HepG2 (cell line): ENCODE data around the gene GSTM1. TPM values are rescaled to one million over a fixed set of nuclear protein-coding genes. Genes with fewer than 3 reads are reported as not detected.

Source experiments
- ATAC-seq: fragments of 200-7000 bp; cut with Tn5 transposase; 3 replicates; pipeline ENCODE4 v1.9.1; 2020; ENCODE audit warnings: mild to moderate bottlenecking, moderate library complexity
- BruUV-seq: library from RNA; stranded (reverse); fragments of 400-500 nt; replicated peaks from 2 replicates; lab custom pipeline; 2021; lab: Mats Ljungman, UMichigan
- CTCF ChIA-PET: fragments of 300-600 bp; formaldehyde crosslinking; extraction: SDS; loops from one replicate; lab custom pipeline; 2021; ENCODE audit warnings: low total read pairs, inconsistent platforms, low intra/inter-chr PET ratio; lab: Yijun Ruan, JAX
- POLR2A ChIA-PET: fragments of 350-600 bp; sonication (Branson Sonifier 250); formaldehyde crosslinking; loops from one replicate; lab custom pipeline; 2020; ENCODE audit warnings: antibody characterized with exemption, inconsistent platforms; lab: Yijun Ruan, JAX
- DNase-seq: peaks from one replicate; pipeline ENCODE4 v3.0.0-alpha.2; 2015; ENCODE audit warnings: low spot score
- FAIRE-seq: peaks from 3 replicates; lab custom pipeline; 2011; peaks lifted over from hg19 to GRCh38; lab: Jason Lieb, UNC
- H2AFZ ChIP-seq: one replicate; pipeline ENCODE4 v1.6.1; 2011; ENCODE audit warnings: low read length, inconsistent platforms
- H3K27ac ChIP-seq: fragments of 300-600 bp; 3 replicates; pipeline ENCODE4 v1.8.0; 2011; ENCODE audit warnings: mixed run types, mild to moderate bottlenecking, mixed read lengths, low read length, inconsistent platforms; ENCODE audit not compliant: insufficient read depth; ENCODE audit errors: extremely low read length
- H3K27me3 ChIP-seq, 2 experiments: fragments of 200-600 bp in 1 of 2; 2 replicates in 1 of 2; 3 replicates in 1 of 2; pipeline versions ENCODE4 v1.6.0 to v1.8.0; 2011; ENCODE audit warnings: low read length in 2 of 2, mild to moderate bottlenecking in 2 of 2, moderate library complexity in 2 of 2, inconsistent platforms in 1 of 2; ENCODE audit not compliant: insufficient read depth in 2 of 2, control insufficient read depth in 1 of 2
- H3K36me3 ChIP-seq, 2 experiments: fragments of 200-600 bp in 1 of 2; replicated peaks in 1 of 2; 2 replicates in 1 of 2; 3 replicates in 1 of 2; pipeline versions ENCODE4 v1.5.1 to v1.8.0; 2011; ENCODE audit warnings: low read length in 2 of 2, inconsistent platforms in 1 of 2; ENCODE audit not compliant: insufficient read depth in 2 of 2, control insufficient read depth in 1 of 2
- H3K4me1 ChIP-seq: 2 replicates; pipeline ENCODE4 v1.5.1; 2012; ENCODE audit warnings: low read length, inconsistent platforms; ENCODE audit not compliant: insufficient read depth
- H3K4me2 ChIP-seq: 2 replicates; pipeline ENCODE4 v1.6.0; 2011; ENCODE audit warnings: low read depth, low read length, inconsistent platforms
- H3K4me3 ChIP-seq, 3 experiments: fragments of 200-600 bp in 1 of 3; sonication (generic), shearing (Covaris generic) in 1 of 3; replicated peaks in 1 of 3; 2 replicates each; pipeline ENCODE4 v1.5.1; 2011 to 2016; ENCODE audit warnings: low read length in 3 of 3, inconsistent platforms in 2 of 3, low read depth in 2 of 3, mild to moderate bottlenecking in 2 of 3, control low read depth in 1 of 3, mixed read lengths in 1 of 3; ENCODE audit not compliant: insufficient read depth in 1 of 3
- H3K79me2 ChIP-seq: one replicate; pipeline ENCODE4 v1.6.1; 2011; ENCODE audit warnings: low read length, inconsistent platforms; ENCODE audit not compliant: insufficient read depth
- H3K9ac ChIP-seq: 2 replicates; pipeline ENCODE4 v1.6.0; 2011; ENCODE audit warnings: mild to moderate bottlenecking, low read depth, low read length, inconsistent platforms; ENCODE audit not compliant: insufficient read depth
- H3K9me3 ChIP-seq: 2 replicates; pipeline ENCODE4 v1.5.1; 2012; ENCODE audit warnings: mild to moderate bottlenecking, low read length
- H4K20me1 ChIP-seq: 2 replicates; pipeline ENCODE4 v1.6.0; 2011; ENCODE audit warnings: inconsistent platforms, mild to moderate bottlenecking, low read length, moderate library complexity; ENCODE audit not compliant: insufficient read depth
- ATRX ChIP-seq: sonication (generic); formaldehyde crosslinking; IDR thresholded peaks from 2 replicates; pipeline ENCODE4 v1.4.0; 2020; ENCODE audit warnings: missing genetic modification reagents, borderline replicate concordance
- GABPA ChIP-seq, 2 experiments: IDR thresholded peaks; 2 replicates each; pipeline ENCODE4 v1.6.1; 2011 to 2016; ENCODE audit warnings: low read depth in 2 of 2, low read length in 1 of 2, missing biosample characterization in 1 of 2, missing genetic modification characterization in 1 of 2
- NRL ChIP-seq: sonication (generic); formaldehyde crosslinking; IDR thresholded peaks from 2 replicates; pipeline ENCODE4 v1.5.0; 2020; ENCODE audit warnings: missing genetic modification reagents, mild to moderate bottlenecking, moderate library complexity, borderline replicate concordance
- SIN3B ChIP-seq: fragments of 150-350 bp; IDR thresholded peaks from 2 replicates; pipeline ENCODE4 v1.6.1; 2014; ENCODE audit warnings: low read length
- SRY ChIP-seq: sonication (generic); formaldehyde crosslinking; IDR thresholded peaks from 2 replicates; pipeline ENCODE4 v1.8.0; 2022; ENCODE audit warnings: mild to moderate bottlenecking, missing genetic modification reagents
- YEATS2 ChIP-seq: sonication (generic); formaldehyde crosslinking; IDR thresholded peaks from 2 replicates; pipeline ENCODE4 v1.4.0; 2020; ENCODE audit warnings: missing genetic modification reagents, borderline replicate concordance
- ZNF224 ChIP-seq: sonication (generic); formaldehyde crosslinking; IDR thresholded peaks from 2 replicates; pipeline ENCODE4 v1.5.0; 2020; ENCODE audit warnings: mild to moderate bottlenecking, missing genetic modification reagents
- ZNF251 ChIP-seq: sonication (generic); formaldehyde crosslinking; IDR thresholded peaks from 2 replicates; pipeline ENCODE4 v1.9.0; 2021; ENCODE audit warnings: mild to moderate bottlenecking, missing genetic modification reagents
- ZNF614 ChIP-seq: IDR thresholded peaks from 2 replicates; pipeline ENCODE4 v1.6.1; 2018; ENCODE audit warnings: missing biosample characterization, missing genetic modification reagents, inconsistent platforms, borderline replicate concordance
- WGBS: methylation state at CpG from one replicate; pipeline ENCODE4 v1.1.6; 2017; ENCODE audit warnings: low lambda C conversion rate; 5-methylcytosine and 5-hydroxymethylcytosine counted together
- in situ Hi-C: cut with HindIII; loops from 2 replicates; pipeline ENCODE4 v1.10.0; 2017; ENCODE audit warnings: low pct_unique_long_range_greater_than_20kb; ENCODE audit not compliant: extremely low pct_ligation_motif_present
- intact Hi-C: fragments of 100-400 bp; cut with micrococcal nuclease; formaldehyde crosslinking; loops from one replicate; pipeline ENCODE4 v1.10.0; 2022; ENCODE audit not compliant: unreplicated experiment
- polyA plus RNA-seq, 8 experiments: library from polyadenylated mRNA; depleted of rRNA in 3 of 8; stranded (reverse) in 7 of 8; unstranded in 1 of 8; fragments of >200 nt; fragmentation: Illumina TruSeq in 4 of 8; extraction: Trizol in 4 of 8; gene quantifications; 2 replicates each; pipeline versions ENCODE4 v1.2.1 to v1.2.3, GENCODE V29; 2011 to 2016; ENCODE audit warnings: low read depth in 4 of 8, missing spikeins in 1 of 8, mixed read lengths in 1 of 8; ENCODE audit not compliant: insufficient read depth in 1 of 8
- total RNA-seq, 5 experiments: library from RNA; depleted of rRNA; stranded (reverse); fragments of >200 nt; fragmentation: Illumina TruSeq; extraction: Trizol; gene quantifications; 2 replicates each; pipeline ENCODE4 v1.2.3, GENCODE V29; 2016; ENCODE audit warnings: low read depth in 1 of 5
- TF ChIP-seq, protein P1 (sequence below): sonication (generic); formaldehyde crosslinking; IDR thresholded peaks from 2 replicates; pipeline ENCODE4 v1.8.1; 2023; ENCODE audit warnings: missing genetic modification reagents, mild to moderate bottlenecking, borderline replicate concordance
- TF ChIP-seq, protein P2 (sequence below): sonication (generic); formaldehyde crosslinking; IDR thresholded peaks from 2 replicates; pipeline ENCODE4 v1.5.1; 2020; ENCODE audit warnings: mild to moderate bottlenecking, moderate library complexity, missing genetic modification reagents
- TF ChIP-seq, protein P3 (sequence below): sonication (generic); formaldehyde crosslinking; IDR thresholded peaks from 2 replicates; pipeline ENCODE4 v1.5.0; 2020; ENCODE audit warnings: missing genetic modification reagents

The GSTM1 gene
- total and polyA plus RNA-seq, 2 of the 13 experiments (the other 11 are each of a cell fraction or from before 2014, with no cell fraction given): 0.42 TPM; not detected in 1

DNA sequence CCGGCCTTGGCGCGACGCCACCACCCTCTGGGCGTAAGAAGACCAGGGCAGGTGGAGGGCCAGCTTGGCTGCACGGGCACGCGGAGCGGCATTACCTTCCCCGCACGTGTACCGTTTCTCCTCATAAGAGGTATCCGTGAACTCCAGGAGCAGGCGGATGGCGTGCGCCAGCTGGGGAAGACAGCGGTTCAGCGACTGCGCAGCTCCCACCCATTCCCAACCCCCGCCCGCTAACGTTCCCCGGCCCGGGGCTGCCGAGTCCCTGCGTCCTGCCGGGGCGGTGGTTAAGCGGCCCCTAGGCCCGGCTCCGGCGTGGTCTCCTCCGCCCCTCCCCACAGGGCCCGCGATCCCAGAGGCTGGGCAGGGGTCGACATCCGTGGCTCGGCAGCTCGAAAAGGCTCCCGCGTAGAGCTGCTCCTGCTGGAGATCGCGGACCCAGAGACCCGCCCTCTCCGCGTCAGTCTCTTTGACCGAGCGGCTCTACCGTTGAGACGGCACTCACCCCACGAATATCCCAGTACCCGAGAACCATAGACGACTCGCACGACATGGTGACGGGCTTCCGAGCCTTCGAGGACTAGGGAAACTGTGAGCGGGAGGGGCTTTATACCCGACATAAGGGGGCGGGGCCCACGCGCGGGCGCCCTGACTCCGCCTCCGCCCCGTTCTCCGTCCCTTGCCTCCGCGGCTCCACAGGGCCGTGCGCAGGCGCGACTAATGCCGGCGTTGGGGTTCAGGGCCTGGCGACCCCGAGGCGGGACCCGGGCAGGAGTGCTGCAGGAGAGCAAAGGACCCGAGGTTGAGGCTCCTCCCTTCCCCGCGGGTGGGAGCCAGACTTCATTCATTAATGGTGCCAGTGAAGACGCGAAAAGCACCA lies 52.4 kb downstream of the GSTM1 start (continued):
- TF ChIP-seq GABPA (IDR thresholded peaks at IDR 0.05; ENCODE audit: low read depth, low read length): no peak
- no peak for TF ChIP-seq GABPA (CRISPR knock-in tag; IDR thresholded peaks at IDR 0.05; ENCODE audit: low read depth)
- TF ChIP-seq SRY (CRISPR knock-in tag): peak; percentile 79; the same call in 1 of the 2 replicates
- TF ChIP-seq, protein P1, sequence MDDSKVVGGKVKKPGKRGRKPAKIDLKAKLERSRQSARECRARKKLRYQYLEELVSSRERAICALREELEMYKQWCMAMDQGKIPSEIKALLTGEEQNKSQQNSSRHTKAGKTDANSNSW (CRISPR knock-in tag): no peak; the same call in 1 of the 2 replicates
- no peak for TF ChIP-seq ZNF251 (CRISPR knock-in tag)

DNA sequence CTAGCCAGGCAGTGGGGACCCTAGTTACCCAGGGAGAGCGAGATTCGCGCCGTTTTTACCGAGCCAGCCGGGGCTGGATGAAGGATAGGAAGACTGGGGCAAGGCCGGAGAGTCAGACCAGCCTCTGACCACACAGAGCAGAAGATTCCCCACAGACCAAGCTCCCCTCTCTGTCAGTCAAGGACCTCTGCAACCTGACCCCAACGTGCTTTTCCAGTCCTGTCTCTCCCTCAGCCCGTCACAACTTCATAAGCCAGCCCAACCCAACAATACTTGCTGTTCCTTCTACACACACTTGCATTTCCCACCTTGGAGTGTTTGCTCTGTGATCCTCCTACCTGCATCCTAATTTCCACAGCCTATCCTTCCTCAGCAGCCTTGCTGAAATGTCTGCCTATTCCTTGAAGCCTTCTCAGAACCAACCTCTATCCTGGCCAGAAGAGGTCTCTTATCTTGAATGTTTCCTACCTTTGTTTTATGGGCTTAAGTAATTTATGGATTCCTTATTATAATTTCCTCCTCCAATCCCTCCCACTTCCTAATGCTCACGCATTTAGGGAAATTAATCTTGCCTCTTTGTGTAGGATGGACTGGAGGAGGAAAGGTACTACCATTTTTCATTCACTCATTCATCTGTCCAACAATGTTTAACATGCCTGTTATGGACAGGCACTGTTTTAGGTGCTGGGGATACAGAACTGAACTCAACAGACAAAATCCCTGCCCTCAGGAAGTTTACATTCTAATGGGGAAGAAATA lies 53.2 kb downstream of the GSTM1 start, which contains the start of gene GSTM3:
GSTM3 (minus strand) TSS at position 424 of the 759 bp plus-strand sequence. CDS start 751 bp downstream, outside the sequence.
- peaks cover 28% of the 10 kb centered on the region for H3K4me1 ChIP-seq
- BruUV-seq: no TSS peak
- in situ Hi-C loops (no loop called here), intact Hi-C loops (no loop called here)
- peak within 1 kb of the TSS; percentile 68 to 85 (median 77) for H3K4me3 ChIP-seq
- H3K27me3 ChIP-seq: no peaks in the 10 kb centered on the region
- DNase-seq (no peak), ATAC-seq (peak; percentile 74), FAIRE-seq (no peak)
- 4% methylated on average over 5 of the region's 10 CpGs for WGBS
- H3K36me3 ChIP-seq: peaks cover 9 to 15% of the 10 kb centered on the region in 2 experiments; a peak in 4 of 5 replicates
- no peaks in the 10 kb centered on the region for H3K79me2 ChIP-seq
- POLR2A ChIA-PET: interaction anchor here (1.1 to 3.1 kb wide), 2 partner anchors 23 to 244 kb away, joined by 3 to 18 read pairs; partner anchors contain the start of genes AHCYL1 and EPS8L3
- CTCF ChIA-PET: interaction anchor here (1.4 kb wide), 1 partner anchor 33 kb away, joined by 4 read pairs; no protein-coding TSS in a partner anchor
- peak within 1 kb of the TSS; percentile 68 for H3K9ac ChIP-seq
- H3K27ac ChIP-seq: peak within 1 kb of the TSS; percentile 48
- no peaks in the 10 kb centered on the region for H4K20me1 ChIP-seq
- H2AFZ ChIP-seq: peak within 1 kb of the TSS; percentile 96
- no peaks in the 10 kb centered on the region for H3K9me3 ChIP-seq
- peak within 1 kb of the TSS; percentile 88 for H3K4me2 ChIP-seq
- TF ChIP-seq SIN3B (no peak), YEATS2 (CRISPR knock-in tag) (no peak), ZNF614 (CRISPR knock-in tag) (no peak), NRL (CRISPR knock-in tag) (no peak), ZNF224 (CRISPR knock-in tag) (no peak), ATRX (CRISPR knock-in tag) (no peak)
- TF ChIP-seq, protein P2, sequence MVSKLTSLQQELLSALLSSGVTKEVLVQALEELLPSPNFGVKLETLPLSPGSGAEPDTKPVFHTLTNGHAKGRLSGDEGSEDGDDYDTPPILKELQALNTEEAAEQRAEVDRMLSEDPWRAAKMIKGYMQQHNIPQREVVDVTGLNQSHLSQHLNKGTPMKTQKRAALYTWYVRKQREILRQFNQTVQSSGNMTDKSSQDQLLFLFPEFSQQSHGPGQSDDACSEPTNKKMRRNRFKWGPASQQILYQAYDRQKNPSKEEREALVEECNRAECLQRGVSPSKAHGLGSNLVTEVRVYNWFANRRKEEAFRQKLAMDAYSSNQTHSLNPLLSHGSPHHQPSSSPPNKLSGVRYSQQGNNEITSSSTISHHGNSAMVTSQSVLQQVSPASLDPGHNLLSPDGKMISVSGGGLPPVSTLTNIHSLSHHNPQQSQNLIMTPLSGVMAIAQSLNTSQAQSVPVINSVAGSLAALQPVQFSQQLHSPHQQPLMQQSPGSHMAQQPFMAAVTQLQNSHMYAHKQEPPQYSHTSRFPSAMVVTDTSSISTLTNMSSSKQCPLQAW: 0 out of 2 replicates have a peak, but pooled peaks have one; percentile 3
- TF ChIP-seq, protein P3, sequence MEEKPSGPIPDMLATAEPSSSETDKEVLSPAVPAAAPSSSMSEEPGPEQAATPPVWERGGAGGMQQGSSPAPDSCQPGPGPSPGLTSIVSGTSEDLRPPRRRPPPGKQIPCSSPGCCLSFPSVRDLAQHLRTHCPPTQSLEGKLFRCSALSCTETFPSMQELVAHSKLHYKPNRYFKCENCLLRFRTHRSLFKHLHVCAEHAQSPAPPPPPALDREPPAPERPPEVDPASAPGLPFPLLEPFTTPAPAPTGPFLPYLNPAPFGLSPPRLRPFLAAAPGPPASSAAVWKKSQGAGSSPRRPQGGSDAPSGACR (CRISPR knock-in tag): 0 out of 2 replicates have a peak, but pooled peaks have one; percentile 7
